ENCODE data around the gene ULBP1.

DNA sequence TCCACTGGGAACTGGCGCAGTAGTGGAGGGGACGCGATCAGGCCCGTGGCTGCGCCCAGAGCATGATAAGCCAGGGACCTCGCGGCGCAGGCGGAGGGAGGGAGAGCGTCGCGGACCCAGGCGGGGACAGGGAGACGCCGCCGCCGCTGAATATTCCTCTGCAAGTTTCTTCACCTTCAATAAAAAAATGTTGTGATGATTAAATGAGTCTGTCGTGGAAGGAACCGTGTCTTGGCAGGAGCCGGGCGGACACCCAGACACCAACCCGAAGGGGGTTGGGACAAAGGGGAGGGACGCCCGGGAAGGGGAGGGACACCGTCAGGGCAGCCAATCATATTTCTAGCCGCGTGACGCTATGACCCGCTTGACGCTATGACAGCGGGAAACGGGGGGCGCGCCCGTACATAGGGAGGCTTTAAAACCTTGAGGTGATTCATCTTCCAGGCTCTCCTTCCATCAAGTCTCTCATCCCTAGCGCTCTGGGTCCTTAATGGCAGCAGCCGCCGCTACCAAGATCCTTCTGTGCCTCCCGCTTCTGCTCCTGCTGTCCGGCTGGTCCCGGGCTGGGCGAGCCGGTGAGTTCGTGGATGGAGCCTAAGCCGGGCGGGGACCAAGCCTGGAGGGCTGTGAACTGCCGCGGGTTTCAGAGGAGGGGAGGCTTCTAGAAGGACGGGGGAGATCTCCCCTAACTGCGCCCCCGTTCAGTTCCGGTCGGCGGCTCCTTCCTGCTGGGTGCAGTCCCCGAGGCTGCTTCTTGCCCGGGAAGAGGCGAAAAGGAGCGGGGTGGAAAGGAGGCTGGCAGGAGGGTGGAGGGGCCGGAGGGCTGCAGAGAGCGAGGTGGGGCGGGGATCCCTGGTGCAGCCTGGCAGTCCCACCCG is 21.9 kb upstream of the ULBP1 start, which contains the start of gene ULBP2:
- TF ChIP-seq POLR2A (IDR thresholded peaks at IDR 0.05): peak in 1 of 2 donors; percentile 48
- TF ChIP-seq, protein P1, sequence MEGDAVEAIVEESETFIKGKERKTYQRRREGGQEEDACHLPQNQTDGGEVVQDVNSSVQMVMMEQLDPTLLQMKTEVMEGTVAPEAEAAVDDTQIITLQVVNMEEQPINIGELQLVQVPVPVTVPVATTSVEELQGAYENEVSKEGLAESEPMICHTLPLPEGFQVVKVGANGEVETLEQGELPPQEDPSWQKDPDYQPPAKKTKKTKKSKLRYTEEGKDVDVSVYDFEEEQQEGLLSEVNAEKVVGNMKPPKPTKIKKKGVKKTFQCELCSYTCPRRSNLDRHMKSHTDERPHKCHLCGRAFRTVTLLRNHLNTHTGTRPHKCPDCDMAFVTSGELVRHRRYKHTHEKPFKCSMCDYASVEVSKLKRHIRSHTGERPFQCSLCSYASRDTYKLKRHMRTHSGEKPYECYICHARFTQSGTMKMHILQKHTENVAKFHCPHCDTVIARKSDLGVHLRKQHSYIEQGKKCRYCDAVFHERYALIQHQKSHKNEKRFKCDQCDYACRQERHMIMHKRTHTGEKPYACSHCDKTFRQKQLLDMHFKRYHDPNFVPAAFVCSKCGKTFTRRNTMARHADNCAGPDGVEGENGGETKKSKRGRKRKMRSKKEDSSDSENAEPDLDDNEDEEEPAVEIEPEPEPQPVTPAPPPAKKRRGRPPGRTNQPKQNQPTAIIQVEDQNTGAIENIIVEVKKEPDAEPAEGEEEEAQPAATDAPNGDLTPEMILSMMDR (IDR thresholded peaks at IDR 0.05): no peak

Data from thyroid gland (tissue), 4 donors.